ENCODE measurements around the gene MEGF6.

Gene MEGF6

DNA sequence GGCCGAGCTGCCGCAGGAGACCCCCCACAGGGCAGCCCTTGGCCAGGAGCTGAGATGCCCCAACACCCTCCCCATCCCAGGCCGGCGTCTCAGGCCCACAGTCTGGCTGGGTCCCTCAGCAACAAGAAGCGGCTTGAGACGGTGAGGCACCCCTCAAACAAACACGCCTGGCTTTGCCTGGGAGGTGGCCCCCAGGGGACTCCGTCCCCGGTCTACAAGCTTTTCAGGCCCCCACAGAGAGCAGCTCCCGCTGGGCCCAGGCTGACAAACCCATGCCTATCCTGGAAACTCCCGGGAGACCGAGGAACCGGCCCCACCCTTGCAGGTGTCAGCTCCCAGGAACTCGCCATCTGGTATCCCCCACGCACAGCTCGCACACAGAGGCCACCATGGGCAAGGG is 89.9 kb downstream of the MEGF6 start:
- DNase-seq (ENCODE audit: low read depth) = no peak

GRCh38 chr1:3520419-3521378 is 90.6 kb downstream of the MEGF6 start:
- DNase-seq (ENCODE audit: low read depth) = no peak

GRCh38 chr1:3519301-3519885 is 91.9 kb downstream of the MEGF6 start:
- DNase-seq (ENCODE audit: low read depth) = no peak

DNA sequence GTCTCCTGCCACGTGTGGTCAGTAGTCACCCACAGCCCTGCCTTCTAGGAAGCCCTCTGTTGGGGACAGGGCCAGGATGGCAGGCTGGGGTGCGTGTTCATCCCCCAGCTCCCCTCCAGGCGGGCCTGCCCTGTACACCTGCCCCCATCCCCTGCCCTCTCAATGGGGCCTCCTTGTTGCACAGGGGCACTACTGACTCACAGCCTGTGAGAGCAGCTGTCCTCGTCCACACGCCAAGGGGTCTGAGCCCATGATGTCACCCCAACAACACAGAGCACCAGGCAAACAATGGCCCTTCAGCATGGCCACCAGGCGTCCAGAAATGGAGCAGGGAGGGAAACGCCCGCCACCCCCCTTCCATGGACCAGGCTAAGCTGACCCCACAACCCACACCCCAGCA is 92.6 kb downstream of the MEGF6 start:
- no peak for DNase-seq (ENCODE audit: low read depth)

- DNase-seq (ENCODE audit: low read depth) = no peak
Observed at GRCh38 chr1:3518256-3518655, 93.1 kb downstream of the MEGF6 start.

DNA sequence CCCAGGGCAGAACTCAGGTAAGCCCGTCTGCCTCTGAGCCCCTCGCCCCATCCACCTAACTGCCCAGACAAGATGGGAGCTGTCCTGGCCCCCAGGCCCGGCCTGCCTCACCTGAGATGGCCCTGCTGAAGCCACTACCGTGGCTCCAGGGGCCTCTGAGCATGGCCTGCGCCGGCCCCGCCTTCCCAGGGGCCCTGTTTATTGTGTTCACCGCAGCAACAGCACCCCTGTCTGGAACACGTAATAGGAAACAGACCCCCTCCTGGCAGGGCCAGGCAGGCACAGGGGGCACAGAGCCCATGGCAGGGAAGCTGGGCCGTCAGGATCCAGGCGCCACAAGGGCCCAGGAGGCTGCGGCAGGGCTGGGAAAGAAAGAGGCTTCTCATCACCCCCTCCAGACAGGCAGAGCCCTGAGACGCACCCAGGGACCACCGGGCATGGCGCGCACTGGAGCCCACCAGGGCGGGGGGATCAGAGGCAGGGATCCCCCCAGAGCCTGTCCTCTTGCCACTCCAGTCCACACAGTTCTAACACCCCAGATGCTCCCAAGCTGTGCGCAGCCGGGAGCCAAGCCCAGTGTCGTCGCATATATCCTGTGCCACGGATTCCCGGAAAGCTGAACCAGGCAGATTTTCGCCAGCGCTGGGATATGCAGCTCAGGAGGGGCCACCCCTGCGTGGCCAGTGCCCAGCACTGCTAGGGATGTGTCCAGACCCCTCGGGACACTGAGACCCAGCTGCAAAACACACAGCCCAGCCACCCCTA is 94.2 kb downstream of the MEGF6 start:
- no peak for DNase-seq (ENCODE audit: low read depth)

DNA sequence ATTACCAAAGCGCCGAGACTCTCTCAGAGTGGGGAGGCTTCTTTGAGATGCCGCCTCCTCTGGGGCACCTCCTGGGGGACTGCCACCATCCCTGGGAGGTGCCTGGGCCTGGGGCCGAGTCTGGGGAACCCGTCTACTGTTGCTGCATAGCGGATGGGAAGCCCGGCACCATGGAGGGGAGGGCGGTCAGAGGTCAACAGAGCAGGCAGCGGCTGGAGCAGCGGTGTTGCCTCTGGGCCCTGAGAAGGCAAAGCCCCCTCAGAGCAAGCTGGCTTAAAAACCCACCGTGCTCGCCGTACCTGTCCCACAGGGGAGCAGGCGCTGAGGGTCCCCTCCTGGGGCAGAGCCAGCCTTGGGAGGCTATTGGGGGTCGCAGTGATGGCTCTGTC is 94.8 kb downstream of the MEGF6 start:
- DNase-seq (ENCODE audit: low read depth) = no peak

DNA sequence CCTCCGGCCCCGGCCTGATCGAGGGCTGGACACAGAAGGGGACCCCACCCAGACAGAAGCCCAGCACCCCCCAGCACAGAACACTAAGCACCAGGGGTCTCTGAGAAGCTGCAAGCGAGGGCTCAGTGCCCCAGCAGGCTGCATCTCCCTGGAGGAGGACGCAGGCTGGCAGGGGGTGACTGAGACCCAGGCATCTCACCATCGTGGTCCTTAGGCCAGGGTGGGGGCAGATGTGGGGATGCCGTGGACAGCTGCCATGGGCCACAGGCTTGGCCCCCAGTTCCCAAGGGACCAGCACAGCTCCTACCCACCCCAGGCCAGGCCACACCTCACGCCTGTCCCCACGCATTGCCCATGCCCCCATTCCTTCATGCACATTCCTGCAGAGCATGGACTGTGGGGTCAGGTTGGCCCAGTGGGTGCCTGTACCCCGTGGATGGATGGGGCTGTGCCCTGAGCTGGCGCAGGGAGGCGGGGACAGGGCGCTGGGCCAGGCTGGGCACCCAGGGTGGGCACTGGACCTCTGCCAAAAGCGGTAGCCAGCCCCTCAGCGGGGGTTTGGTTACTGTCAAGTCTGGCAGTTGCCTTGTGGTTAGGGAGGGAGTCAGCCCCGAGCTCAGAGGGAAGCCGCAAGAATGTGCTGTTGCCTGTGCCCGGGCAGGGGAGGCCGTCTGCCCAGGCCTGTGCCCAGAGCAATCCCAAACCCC is 95.4 kb downstream of the MEGF6 start:
- DNase-seq (ENCODE audit: low read depth) = peak; percentile 9

DNA sequence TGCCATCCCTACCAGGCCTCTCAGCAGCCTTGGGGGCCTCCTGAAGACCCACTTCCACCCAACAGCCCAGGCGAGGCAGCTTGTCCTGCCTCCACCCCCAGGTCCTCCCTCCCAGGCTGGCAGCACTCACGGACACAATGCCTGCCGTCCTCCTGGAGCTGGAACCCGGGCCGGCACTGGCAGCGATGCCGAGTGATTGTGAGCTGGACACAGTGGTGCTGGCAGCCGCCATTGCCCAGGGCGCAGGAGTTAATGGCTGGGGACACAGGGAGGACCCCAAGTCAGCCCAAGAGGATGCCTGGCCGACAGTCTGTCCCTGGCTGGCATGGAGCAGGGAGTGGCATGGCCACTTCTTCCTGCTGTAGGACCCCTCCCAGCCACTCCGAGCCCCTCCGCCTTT is 96.0 kb downstream of the MEGF6 start:
- no peak for DNase-seq (ENCODE audit: low read depth)

DNA sequence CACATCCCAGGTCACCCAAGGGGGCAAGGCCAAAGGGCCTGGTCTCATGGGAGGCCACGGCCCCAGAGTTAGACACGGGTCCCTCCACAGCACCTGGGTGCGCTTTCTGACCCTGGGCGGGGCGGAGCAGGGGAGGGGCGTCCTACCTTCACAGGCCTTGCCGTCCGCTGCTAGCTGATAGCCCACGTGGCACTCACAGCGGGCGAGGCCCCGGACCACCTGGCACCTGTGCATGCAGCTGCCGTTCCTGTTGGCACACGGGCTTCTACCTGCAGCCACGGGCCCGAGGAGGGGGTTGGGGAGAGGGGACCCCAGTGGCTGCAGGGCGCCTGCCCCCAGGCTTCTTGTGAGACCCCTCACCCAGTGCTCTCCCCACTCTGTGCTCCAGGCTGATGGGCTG is 96.9 kb downstream of the MEGF6 start:
- DNase-seq (ENCODE audit: low read depth) = no peak

- no peak for DNase-seq (ENCODE audit: low read depth)
Observed at GRCh38 chr1:3511856-3512255, 99.5 kb downstream of the MEGF6 start.

DNA sequence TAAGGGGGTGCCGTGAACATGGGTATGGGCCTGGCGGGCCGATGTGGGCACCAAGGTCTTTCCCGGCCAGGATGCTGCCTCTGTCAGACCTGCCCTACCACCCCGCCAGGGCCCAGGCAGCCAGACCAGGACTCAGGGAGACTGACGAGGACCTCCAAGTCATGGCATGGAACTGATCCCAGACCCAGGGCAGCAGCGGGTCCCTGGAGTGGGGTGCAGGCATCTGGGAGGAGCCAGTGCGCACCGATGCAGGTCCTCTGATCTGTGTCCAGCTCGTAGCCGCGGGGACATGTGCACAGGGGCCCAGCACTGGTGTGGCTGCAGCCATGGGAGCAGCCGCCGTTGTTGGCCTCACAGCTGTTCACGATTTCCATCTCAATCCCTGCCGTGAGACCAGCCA is 100.0 kb downstream of the MEGF6 start:
- DNase-seq (ENCODE audit: low read depth) = no peak

DNA sequence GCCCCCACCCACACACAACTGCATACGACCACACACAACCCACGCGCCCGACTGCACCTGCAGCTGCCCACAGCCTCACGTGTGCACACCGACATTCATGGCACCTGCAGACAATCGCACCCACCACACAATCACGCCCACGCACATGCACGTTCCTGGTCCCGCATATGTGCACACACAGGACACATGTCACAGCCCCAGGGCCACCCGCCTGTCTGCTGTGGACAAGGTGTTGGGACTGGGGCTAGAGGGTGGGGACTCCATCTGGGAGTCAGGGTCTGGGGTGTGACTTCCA is 100.4 kb downstream of the MEGF6 start:
- no peak for DNase-seq (ENCODE audit: low read depth)

DNA sequence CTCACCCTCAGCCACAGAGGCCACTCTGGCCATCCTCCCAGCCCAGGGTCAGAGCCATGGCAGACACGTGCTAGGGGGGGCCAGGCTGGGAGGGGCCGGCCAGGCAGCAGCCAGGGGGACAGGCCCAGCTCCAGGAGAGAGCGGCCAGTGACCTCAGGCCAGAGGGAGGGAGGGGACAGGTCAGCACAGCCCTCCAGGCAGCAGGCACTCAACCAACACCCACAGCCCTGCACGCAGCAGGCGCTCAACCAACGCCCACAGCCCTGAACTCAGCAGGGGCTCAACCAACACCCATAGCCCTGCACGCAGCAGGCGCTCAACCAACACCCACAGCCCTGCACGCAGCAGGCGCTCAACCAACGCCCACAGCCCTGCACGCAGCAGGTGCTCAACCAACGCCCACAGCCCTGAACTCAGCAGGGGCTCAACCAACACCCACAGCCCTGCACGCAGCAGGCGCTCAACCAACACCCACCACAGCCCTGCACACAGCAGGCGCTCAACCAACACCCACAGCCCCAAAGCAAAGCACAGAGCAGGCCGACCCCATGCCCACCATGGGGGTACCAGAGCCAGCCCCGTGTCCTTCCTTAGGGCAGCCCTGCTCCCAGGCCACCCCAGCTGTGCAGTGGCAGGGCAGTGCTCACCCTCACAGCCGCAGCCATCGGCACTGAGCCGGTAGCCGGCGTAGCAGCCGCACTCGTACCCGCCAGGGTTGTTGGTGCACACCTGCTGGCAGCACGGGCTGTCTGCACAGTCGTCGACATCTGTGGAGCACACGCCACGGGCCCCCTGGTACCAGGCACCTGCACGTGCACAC is 101.0 kb downstream of the MEGF6 start:
- no peak for DNase-seq (ENCODE audit: low read depth)

DNA sequence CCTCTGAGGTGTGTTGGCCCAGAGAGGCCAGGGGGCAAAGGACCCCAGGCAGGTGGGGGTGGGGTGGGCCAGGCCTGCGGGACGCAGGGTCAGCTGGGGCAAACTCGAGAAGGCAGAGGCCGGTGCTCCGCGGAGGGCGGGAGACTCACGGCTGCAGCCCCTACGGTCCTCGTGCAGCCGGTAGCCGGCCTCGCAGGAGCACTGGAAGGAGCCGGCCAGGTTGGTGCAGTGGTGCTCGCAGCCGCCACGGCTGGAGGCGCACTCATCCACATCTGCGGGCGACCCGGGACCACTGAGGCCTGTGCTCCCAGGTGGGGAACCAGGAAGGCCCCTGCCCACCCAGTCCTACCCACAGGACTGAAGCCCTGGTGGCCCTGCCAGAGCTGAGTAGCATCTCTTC is 101.6 kb downstream of the MEGF6 start:
- no peak for DNase-seq (ENCODE audit: low read depth)

DNA sequence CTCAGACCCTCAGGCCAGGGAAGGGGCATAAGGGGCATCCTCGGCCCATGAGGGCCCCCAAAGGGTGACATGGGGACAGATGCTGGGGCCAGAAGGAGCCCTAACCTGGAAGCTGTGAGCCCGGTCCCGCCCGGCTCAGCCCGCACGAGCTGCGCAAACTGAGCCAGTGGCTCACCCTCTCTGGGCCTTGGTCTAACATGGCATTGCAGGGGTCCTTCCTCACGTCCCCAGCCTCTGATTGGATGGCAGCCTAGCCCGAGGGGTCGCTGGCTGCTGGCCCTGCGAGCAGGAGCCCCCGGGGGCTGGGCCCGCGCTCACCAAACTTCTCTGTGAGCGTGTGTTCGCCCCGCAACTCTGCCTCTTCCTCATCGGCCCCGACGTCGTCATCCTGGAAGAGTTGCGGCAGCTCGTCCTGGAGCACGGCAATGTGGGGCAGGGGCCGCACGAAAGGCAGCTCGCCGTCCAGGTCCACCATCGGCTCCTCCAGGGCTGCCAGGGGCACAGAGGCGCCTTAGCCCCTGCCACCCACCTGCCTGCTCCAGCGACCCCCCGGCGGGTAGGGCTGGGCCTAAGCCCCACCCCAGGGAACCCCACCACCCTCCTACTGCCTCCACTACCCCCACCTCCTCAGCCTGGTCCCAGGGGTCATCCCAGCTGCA is 102.4 kb downstream of the MEGF6 start:
- no peak for DNase-seq (ENCODE audit: low read depth)

- DNase-seq (ENCODE audit: low read depth) = no peak
Observed at GRCh38 chr1:3507636-3508275, 103.6 kb downstream of the MEGF6 start.

- no peak for DNase-seq (ENCODE audit: low read depth)
Observed at GRCh38 chr1:3506943-3507342, 104.4 kb downstream of the MEGF6 start.

- DNase-seq (ENCODE audit: low read depth) = no peak
Observed at GRCh38 chr1:3506041-3506440, 105.3 kb downstream of the MEGF6 start.

DNA sequence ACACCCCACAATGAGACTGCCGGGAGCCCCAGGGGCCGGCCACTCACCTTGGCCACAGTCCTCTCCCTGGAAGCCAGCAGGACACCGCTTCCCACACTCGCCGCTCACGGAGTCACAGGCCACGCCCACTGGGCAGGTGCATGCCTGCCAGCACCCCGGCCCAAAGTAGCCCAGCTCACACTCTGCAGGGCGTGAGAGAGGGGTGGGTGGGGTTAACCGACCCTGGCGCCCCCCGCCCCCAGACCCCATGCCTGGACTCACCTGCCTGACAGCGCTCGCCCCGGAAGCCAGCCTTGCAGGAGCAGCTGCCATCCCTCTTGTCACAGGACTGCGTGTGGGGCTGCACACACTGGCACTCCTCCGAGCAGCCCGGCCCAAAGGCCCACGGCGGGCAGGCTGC is 106.1 kb downstream of the MEGF6 start:
- DNase-seq (ENCODE audit: low read depth) = no peak

DNA sequence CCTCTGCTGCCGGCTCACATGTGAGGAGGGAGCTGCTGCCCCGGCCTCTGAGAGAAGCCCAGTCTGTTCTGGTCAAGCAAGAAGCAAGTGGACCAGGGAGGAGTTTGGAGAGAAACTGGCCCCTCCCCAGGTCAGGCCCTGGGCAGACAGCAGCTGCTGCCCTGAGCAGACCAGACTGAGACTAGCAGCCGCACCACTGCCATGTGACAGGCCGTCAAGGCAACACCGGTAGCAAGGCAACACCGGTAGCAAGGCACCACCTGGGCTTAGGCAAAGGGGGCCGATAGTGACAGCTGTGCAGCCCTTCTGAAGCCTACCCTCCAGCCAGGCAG is 106.5 kb downstream of the MEGF6 start:
- DNase-seq (ENCODE audit: low read depth) = peak; percentile 12

All from ELR (cell line).